GM12878 (cell line): ENCODE measurements around the gene OGDHL. TPM values are rescaled to one million over a fixed set of nuclear protein-coding genes. Genes with fewer than 3 reads are reported as not detected.

Experiments used
- ATAC-seq: fragments of 200-7000 bp; cut with Tn5 transposase; 3 replicates; pipeline ENCODE4 v1.9.1; 2020; ENCODE audit warnings: mild to moderate bottlenecking, moderate library complexity
- BruUV-seq: library from RNA; stranded (reverse); fragments of 400-500 nt; replicated peaks from 2 replicates; lab custom pipeline; 2021; lab: Mats Ljungman, UMichigan
- CTCF ChIA-PET: fragments of 300-600 bp; sonication (Branson Sonifier 250); formaldehyde crosslinking; extraction: SDS; loops from one replicate; lab custom pipeline; 2021; ENCODE audit warnings: inconsistent platforms; lab: Yijun Ruan, JAX
- POLR2A ChIA-PET: fragments of 350-600 bp; formaldehyde crosslinking; extraction: SDS; loops from one replicate; lab custom pipeline; 2021; ENCODE audit warnings: inconsistent platforms; lab: Charles Lee
- RAD21 ChIA-PET: fragments of 300-600 bp; sonication (Branson Sonifier 250); formaldehyde crosslinking; loops from one replicate; lab custom pipeline; 2023; ENCODE audit warnings: antibody characterized with exemption; ENCODE audit not compliant: unreplicated experiment; lab: Charles Lee
- SMC1A ChIA-PET: fragments of 300-600 bp; sonication (Branson Sonifier 250); formaldehyde crosslinking; loops from one replicate; lab custom pipeline; 2023; ENCODE audit not compliant: unreplicated experiment, uncharacterized antibody; lab: Charles Lee
- DNase-seq: peaks from one replicate; pipeline ENCODE4 v3.0.0-alpha.2; 2011; ENCODE audit warnings: low read depth, low spot score
- FAIRE-seq: peaks from 3 replicates; lab custom pipeline; 2011; peaks lifted over from hg19 to GRCh38; lab: Jason Lieb, UNC
- H2AFZ ChIP-seq: 2 replicates; pipeline ENCODE4 v1.6.0; 2011; ENCODE audit warnings: low read depth, low read length, control low read depth; ENCODE audit not compliant: control insufficient read depth
- H3K27ac ChIP-seq: 2 replicates; pipeline ENCODE4 v1.5.1; 2011; ENCODE audit warnings: control low read depth; ENCODE audit not compliant: control insufficient read depth, insufficient read depth
- H3K27me3 ChIP-seq, 2 experiments: replicated peaks in 1 of 2; 2 replicates each; pipeline versions ENCODE4 v1.6.0 to v1.6.1; 2011; ENCODE audit warnings: low read length in 1 of 2; ENCODE audit not compliant: control insufficient read depth in 2 of 2, insufficient read depth in 2 of 2
- H3K36me3 ChIP-seq, 2 experiments: 2 replicates each; pipeline ENCODE4 v1.5.1; 2011; ENCODE audit warnings: low read length in 1 of 2; ENCODE audit not compliant: control insufficient read depth in 2 of 2, insufficient read depth in 2 of 2
- H3K4me1 ChIP-seq: 2 replicates; pipeline ENCODE4 v1.6.1; 2011; ENCODE audit warnings: mild to moderate bottlenecking, low read length, moderate library complexity, mixed read lengths; ENCODE audit not compliant: control insufficient read depth, insufficient read depth
- H3K4me2 ChIP-seq: 2 replicates; pipeline ENCODE4 v1.6.0; 2011; ENCODE audit warnings: control low read depth; ENCODE audit not compliant: control insufficient read depth, insufficient read depth
- H3K4me3 ChIP-seq: fragments of 200-600 bp; sonication (generic); 2 replicates; pipeline ENCODE4 v1.5.1; 2016
- H3K79me2 ChIP-seq: 2 replicates; pipeline ENCODE4 v1.6.0; 2011; ENCODE audit warnings: low read length; ENCODE audit not compliant: control insufficient read depth, insufficient read depth
- H3K9ac ChIP-seq: 2 replicates; pipeline ENCODE4 v1.8.0; 2011; ENCODE audit warnings: low read length, control low read depth, mixed read lengths; ENCODE audit not compliant: control insufficient read depth, insufficient read depth
- H3K9me3 ChIP-seq: replicated peaks from 3 replicates; pipeline ENCODE4 v1.5.1; 2011; ENCODE audit warnings: mild to moderate bottlenecking, low read length; ENCODE audit not compliant: control insufficient read depth, insufficient read depth
- H4K20me1 ChIP-seq: 2 replicates; pipeline ENCODE4 v1.6.0; 2011; ENCODE audit not compliant: control insufficient read depth, insufficient read depth
- EGR1 ChIP-seq, 2 experiments: IDR thresholded peaks; 1 replicate in 1 of 2; 2 replicates in 1 of 2; pipeline ENCODE4 v1.6.1; 2011 to 2012; ENCODE audit warnings: low read depth in 2 of 2, low read length in 2 of 2, borderline replicate concordance in 1 of 2, mild to moderate bottlenecking in 1 of 2, moderate library complexity in 1 of 2
- EP300 ChIP-seq, 2 experiments: fragments of 150-350 bp in 1 of 2; IDR thresholded peaks; 2 replicates each; pipeline ENCODE4 v1.6.1; 2011 to 2012; ENCODE audit warnings: low read depth in 2 of 2, low read length in 2 of 2, borderline replicate concordance in 1 of 2, improper control_type of control experiment in 1 of 2, inconsistent platforms in 1 of 2; ENCODE audit not compliant: control insufficient read depth in 1 of 2
- EZH2 ChIP-seq: IDR thresholded peaks from 2 replicates; pipeline ENCODE4 v1.6.1; 2012; ENCODE audit warnings: low read depth, mild to moderate bottlenecking, control low read depth, inconsistent platforms, low read length, borderline replicate concordance; ENCODE audit not compliant: control insufficient read depth
- NFYB ChIP-seq: IDR thresholded peaks from 2 replicates; pipeline ENCODE4 v1.6.1; 2011; ENCODE audit warnings: low read depth, mild to moderate bottlenecking, low read length, improper control_type of control experiment, moderate library complexity; ENCODE audit not compliant: insufficient read depth
- PAX8 ChIP-seq: fragments of 450-650 bp; IDR thresholded peaks from 2 replicates; pipeline ENCODE4 v1.6.1; 2017; ENCODE audit warnings: mild to moderate bottlenecking, moderate library complexity
- POLR2A ChIP-seq: IDR thresholded peaks from 2 replicates; pipeline ENCODE4 v1.6.1; 2011; ENCODE audit warnings: low read depth, mild to moderate bottlenecking, low read length
- SIX5 ChIP-seq: IDR thresholded peaks from 2 replicates; pipeline ENCODE4 v1.6.1; 2011; ENCODE audit warnings: mild to moderate bottlenecking, low read depth, low read length, moderate library complexity; ENCODE audit not compliant: severe bottlenecking
- STAT1 ChIP-seq: fragments of 450-650 bp; conservative IDR thresholded peaks from 2 replicates; pipeline ENCODE4 v1.6.1; 2014; ENCODE audit warnings: antibody characterized with exemption, mild to moderate bottlenecking
- ZSCAN29 ChIP-seq: fragments of 450-650 bp; IDR thresholded peaks from 2 replicates; pipeline ENCODE4 v1.6.1; 2017; ENCODE audit warnings: mild to moderate bottlenecking, moderate library complexity
- WGBS: methylation state at CpG from one replicate; pipeline ENCODE4 v1.1.6; 2016; ENCODE audit warnings: low lambda C conversion rate; ENCODE audit not compliant: insufficient replicate concordance, insufficient coverage; ENCODE audit errors: missing lambda C conversion rate; 5-methylcytosine and 5-hydroxymethylcytosine counted together
- in situ Hi-C: fragments of 300-500 bp; cut with MboI; formaldehyde crosslinking; loops from 9 replicates; pipeline ENCODE4 v1.14.3; 2018; ENCODE audit warnings: mixed read lengths
- intact Hi-C: fragments of 100-400 bp; cut with micrococcal nuclease; formaldehyde crosslinking; loops from one replicate; pipeline ENCODE4 v1.14.2; 2022; ENCODE audit not compliant: unreplicated experiment
- polyA plus RNA-seq, 11 experiments: library from polyadenylated mRNA; depleted of rRNA in 4 of 11; unstranded in 6 of 11; stranded (reverse) in 5 of 11; fragments of >200 nt; fragmentation: Nextera tagmentation in 4 of 11; fragmentation: Illumina TruSeq in 1 of 11; extraction: Ambion mirVana in 4 of 11; extraction: Trizol in 1 of 11; gene quantifications; 1 replicate in 1 of 11; 2 replicates in 10 of 11; pipeline versions ENCODE4 v1.2.1 to v1.2.3, GENCODE V29; 2011 to 2016; ENCODE audit warnings: inconsistent platforms in 2 of 11, missing spikeins in 2 of 11, low read depth in 1 of 11
- total RNA-seq, 4 experiments: library from RNA; depleted of rRNA in 3 of 4; stranded (reverse); fragments of >200 nt in 3 of 4; fragmentation: Illumina TruSeq in 1 of 4; extraction: Trizol in 1 of 4; gene quantifications; 2 replicates each; pipeline versions ENCODE4 v1.2.1 to v1.2.3, GENCODE V29; 2013 to 2021
- TF ChIP-seq, protein P1 (sequence below): fragments of 450-650 bp; IDR thresholded peaks from 2 replicates; pipeline ENCODE4 v1.6.1; 2017; ENCODE audit warnings: antibody characterized with exemption, mild to moderate bottlenecking, moderate library complexity
- TF ChIP-seq, protein P2 (sequence below): fragments of 450-650 bp; IDR thresholded peaks from 2 replicates; pipeline ENCODE4 v1.6.1; 2016; ENCODE audit warnings: mild to moderate bottlenecking

Gene OGDHL
- total and polyA plus RNA-seq, 10 of the 15 experiments (the other 5 are each of a cell fraction or from before 2014, with no cell fraction given): 0.02 to 13.3 (median 0.34) TPM

DNA sequence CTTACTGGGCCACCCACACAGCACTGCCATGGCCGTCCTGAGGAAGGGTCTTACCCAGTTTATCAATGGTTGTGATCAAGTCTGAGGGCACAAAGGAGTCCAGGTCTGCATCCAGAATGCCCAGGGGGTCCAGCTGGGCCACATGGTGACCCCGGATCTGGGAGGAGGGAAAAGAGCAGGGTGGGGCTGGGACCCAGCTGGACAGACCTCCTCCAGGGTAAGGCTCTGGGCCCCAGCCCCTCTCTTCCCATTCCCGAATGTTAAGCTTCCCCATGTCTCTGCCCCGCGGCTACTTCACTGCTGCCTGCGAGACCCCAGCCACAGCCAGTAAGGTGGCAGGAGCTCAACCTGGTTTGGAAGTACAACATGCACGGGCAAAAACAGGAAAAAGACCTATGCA lies 9.5 kb downstream of the OGDHL start:
- H3K4me1 ChIP-seq: no peaks in the 10 kb centered on the region
- H4K20me1 ChIP-seq: no peaks in the 10 kb centered on the region
- SMC1A ChIA-PET: no interaction called here
- DNase-seq (no peak), ATAC-seq (no peak), FAIRE-seq (no peak)
- no peak overlapping the region for H2AFZ ChIP-seq
- no peak overlapping the region for H3K4me3 ChIP-seq
- no TSS peak for BruUV-seq
- POLR2A ChIA-PET: no interaction called here
- no peaks in the 10 kb centered on the region for H3K36me3 ChIP-seq
- RAD21 ChIA-PET: no interaction called here
- no peaks in the 10 kb centered on the region for H3K79me2 ChIP-seq
- 39% methylated on average over 7 of the region's 7 CpGs for WGBS
- H3K27me3 ChIP-seq: no peaks in the 10 kb centered on the region
- CTCF ChIA-PET: no interaction called here
- no peak overlapping the region for H3K9ac ChIP-seq
- TF ChIP-seq EP300 (IDR thresholded peaks at IDR 0.05; ENCODE audit: borderline replicate concordance in 1 of 2, control insufficient read depth in 1 of 2, low read depth in 2 of 2, low read length in 2 of 2) (no peak), EZH2 (no peak), EGR1 (IDR thresholded peaks at IDR 0.05; ENCODE audit: borderline replicate concordance in 1 of 2, low read depth in 2 of 2, low read length in 2 of 2) (no peak), POLR2A (no peak), SIX5 (no peak), NFYB (no peak), PAX8 (no peak), ZSCAN29 (no peak), STAT1 (no peak)
- TF ChIP-seq, protein P1, sequence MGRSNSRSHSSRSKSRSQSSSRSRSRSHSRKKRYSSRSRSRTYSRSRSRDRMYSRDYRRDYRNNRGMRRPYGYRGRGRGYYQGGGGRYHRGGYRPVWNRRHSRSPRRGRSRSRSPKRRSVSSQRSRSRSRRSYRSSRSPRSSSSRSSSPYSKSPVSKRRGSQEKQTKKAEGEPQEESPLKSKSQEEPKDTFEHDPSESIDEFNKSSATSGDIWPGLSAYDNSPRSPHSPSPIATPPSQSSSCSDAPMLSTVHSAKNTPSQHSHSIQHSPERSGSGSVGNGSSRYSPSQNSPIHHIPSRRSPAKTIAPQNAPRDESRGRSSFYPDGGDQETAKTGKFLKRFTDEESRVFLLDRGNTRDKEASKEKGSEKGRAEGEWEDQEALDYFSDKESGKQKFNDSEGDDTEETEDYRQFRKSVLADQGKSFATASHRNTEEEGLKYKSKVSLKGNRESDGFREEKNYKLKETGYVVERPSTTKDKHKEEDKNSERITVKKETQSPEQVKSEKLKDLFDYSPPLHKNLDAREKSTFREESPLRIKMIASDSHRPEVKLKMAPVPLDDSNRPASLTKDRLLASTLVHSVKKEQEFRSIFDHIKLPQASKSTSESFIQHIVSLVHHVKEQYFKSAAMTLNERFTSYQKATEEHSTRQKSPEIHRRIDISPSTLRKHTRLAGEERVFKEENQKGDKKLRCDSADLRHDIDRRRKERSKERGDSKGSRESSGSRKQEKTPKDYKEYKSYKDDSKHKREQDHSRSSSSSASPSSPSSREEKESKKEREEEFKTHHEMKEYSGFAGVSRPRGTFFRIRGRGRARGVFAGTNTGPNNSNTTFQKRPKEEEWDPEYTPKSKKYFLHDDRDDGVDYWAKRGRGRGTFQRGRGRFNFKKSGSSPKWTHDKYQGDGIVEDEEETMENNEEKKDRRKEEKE: no peak
- TF ChIP-seq, protein P2, sequence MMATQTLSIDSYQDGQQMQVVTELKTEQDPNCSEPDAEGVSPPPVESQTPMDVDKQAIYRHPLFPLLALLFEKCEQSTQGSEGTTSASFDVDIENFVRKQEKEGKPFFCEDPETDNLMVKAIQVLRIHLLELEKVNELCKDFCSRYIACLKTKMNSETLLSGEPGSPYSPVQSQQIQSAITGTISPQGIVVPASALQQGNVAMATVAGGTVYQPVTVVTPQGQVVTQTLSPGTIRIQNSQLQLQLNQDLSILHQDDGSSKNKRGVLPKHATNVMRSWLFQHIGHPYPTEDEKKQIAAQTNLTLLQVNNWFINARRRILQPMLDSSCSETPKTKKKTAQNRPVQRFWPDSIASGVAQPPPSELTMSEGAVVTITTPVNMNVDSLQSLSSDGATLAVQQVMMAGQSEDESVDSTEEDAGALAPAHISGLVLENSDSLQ: no peak
- H3K9me3 ChIP-seq: no peaks in the 10 kb centered on the region
- no peak overlapping the region for H3K27ac ChIP-seq
- intact Hi-C loops (no loop called here), in situ Hi-C loops (no loop called here)
- no peak overlapping the region for H3K4me2 ChIP-seq
